WTC11 (cell line): ENCODE results near the gene TIMM10. TPM values are rescaled to one million over a fixed set of nuclear protein-coding genes. Genes with fewer than 3 reads are reported as not detected.

Experiments used
- ATAC-seq: fragments of 200-7000 bp; cut with Tn5 transposase; 2 replicates; pipeline ENCODE4 v1.10.0; 2021; ENCODE audit warnings: mild to moderate bottlenecking, moderate library complexity
- CTCF ChIA-PET: fragments of 300-600 bp; sonication (Branson Sonifier 250); formaldehyde crosslinking; loops from one replicate; lab custom pipeline; 2021; ENCODE audit warnings: antibody characterized with exemption; lab: Charles Lee
- POLR2A ChIA-PET: fragments of 350-600 bp; sonication (Branson Sonifier 250); formaldehyde crosslinking; loops from one replicate; lab custom pipeline; 2021; ENCODE audit warnings: antibody characterized with exemption; lab: Charles Lee
- DNase-seq: peaks from one replicate; pipeline ENCODE4 v3.0.0; 2021; ENCODE audit warnings: low spot score
- H3K27ac Mint-ChIP-seq: 2 replicates; pipeline ENCODE4 v1.8.0; 2021; ENCODE audit warnings: mixed read lengths
- H3K27me3 Mint-ChIP-seq: 2 replicates; pipeline ENCODE4 v1.8.0; 2021; ENCODE audit warnings: low read depth, mild to moderate bottlenecking, moderate library complexity, mixed read lengths
- H3K36me3 Mint-ChIP-seq: 2 replicates; pipeline ENCODE4 v1.8.0; 2021; ENCODE audit warnings: mixed read lengths
- H3K4me1 Mint-ChIP-seq: 2 replicates; pipeline ENCODE4 v1.8.0; 2022; ENCODE audit warnings: mixed read lengths
- H3K4me3 Mint-ChIP-seq: 2 replicates; pipeline ENCODE4 v1.8.0; 2021; ENCODE audit warnings: mild to moderate bottlenecking, moderate library complexity, mixed read lengths
- H3K9me3 Mint-ChIP-seq: 2 replicates; pipeline ENCODE4 v1.8.0; 2021; ENCODE audit warnings: mixed read lengths
- CBFB ChIP-seq: sonication (generic); formaldehyde crosslinking; IDR thresholded peaks from 2 replicates; pipeline ENCODE4 v1.8.1; 2022; ENCODE audit warnings: mild to moderate bottlenecking, low read depth, missing genetic modification reagents
- CREM ChIP-seq: sonication (generic); formaldehyde crosslinking; IDR thresholded peaks from 2 replicates; pipeline ENCODE4 v1.8.1; 2022; ENCODE audit warnings: mild to moderate bottlenecking, missing genetic modification reagents, moderate library complexity
- FOXJ3 ChIP-seq: sonication (generic); formaldehyde crosslinking; IDR thresholded peaks from 2 replicates; pipeline ENCODE4 v1.9.0; 2021; ENCODE audit warnings: missing genetic modification reagents, mild to moderate bottlenecking, borderline replicate concordance
- FOXP1 ChIP-seq: sonication (generic); formaldehyde crosslinking; IDR thresholded peaks from 2 replicates; pipeline ENCODE4 v1.8.0; 2022; ENCODE audit warnings: missing genetic modification reagents, mild to moderate bottlenecking, moderate library complexity, borderline replicate concordance
- KAT7 ChIP-seq: sonication (generic); formaldehyde crosslinking; IDR thresholded peaks from 2 replicates; pipeline ENCODE4 v1.8.1; 2023; ENCODE audit warnings: missing genetic modification reagents, mild to moderate bottlenecking, borderline replicate concordance
- NR2C2 ChIP-seq: sonication (generic); formaldehyde crosslinking; IDR thresholded peaks from 2 replicates; pipeline ENCODE4 v1.8.0; 2022; ENCODE audit warnings: mild to moderate bottlenecking, missing genetic modification reagents
- NR3C1 ChIP-seq: sonication (generic); formaldehyde crosslinking; conservative IDR thresholded peaks from 2 replicates; pipeline ENCODE4 v1.8.1; 2023; ENCODE audit warnings: low read depth, mild to moderate bottlenecking, missing genetic modification reagents
- ZNF317 ChIP-seq: sonication (generic); formaldehyde crosslinking; IDR thresholded peaks from 2 replicates; pipeline ENCODE4 v1.8.1; 2023; ENCODE audit warnings: low read depth, mild to moderate bottlenecking, moderate library complexity, missing genetic modification reagents, borderline replicate concordance
- ZNF396 ChIP-seq: fragments of 250-450 bp; sonication (Bioruptor Pico); IDR thresholded peaks from 2 replicates; pipeline ENCODE4 v1.8.0; 2021; ENCODE audit warnings: mild to moderate bottlenecking, moderate library complexity, borderline replicate concordance
- ZNF423 ChIP-seq: fragments of 250-450 bp; sonication (Bioruptor Pico); IDR thresholded peaks from 2 replicates; pipeline ENCODE4 v2.1.2; 2022; ENCODE audit warnings: mild to moderate bottlenecking, moderate library complexity
- total RNA-seq: library from RNA; stranded (reverse); gene quantifications from 3 replicates; pipeline ENCODE4 v1.2.3, GENCODE V29; 2021
- TF ChIP-seq, protein P1 (sequence below): sonication (generic); formaldehyde crosslinking; IDR thresholded peaks from 2 replicates; pipeline ENCODE4 v1.8.0; 2023; ENCODE audit warnings: missing genetic modification reagents
- TF ChIP-seq, protein P2 (sequence below): sonication (generic); formaldehyde crosslinking; IDR thresholded peaks from 2 replicates; pipeline ENCODE4 v1.8.1; 2023; ENCODE audit warnings: mild to moderate bottlenecking, missing genetic modification reagents, borderline replicate concordance
- TF ChIP-seq, protein P3 (sequence below): fragments of 200-600 bp; IDR thresholded peaks from 2 replicates; pipeline ENCODE4 v1.8.0; 2022; ENCODE audit warnings: antibody characterized with exemption
- TF ChIP-seq, protein P4 (sequence below): sonication (generic); formaldehyde crosslinking; IDR thresholded peaks from 2 replicates; pipeline ENCODE4 v1.8.0; 2022; ENCODE audit warnings: mild to moderate bottlenecking, missing genetic modification reagents

Gene TIMM10
- total RNA-seq, 1 experiment from 2014 or later: 92.8 TPM

DNA sequence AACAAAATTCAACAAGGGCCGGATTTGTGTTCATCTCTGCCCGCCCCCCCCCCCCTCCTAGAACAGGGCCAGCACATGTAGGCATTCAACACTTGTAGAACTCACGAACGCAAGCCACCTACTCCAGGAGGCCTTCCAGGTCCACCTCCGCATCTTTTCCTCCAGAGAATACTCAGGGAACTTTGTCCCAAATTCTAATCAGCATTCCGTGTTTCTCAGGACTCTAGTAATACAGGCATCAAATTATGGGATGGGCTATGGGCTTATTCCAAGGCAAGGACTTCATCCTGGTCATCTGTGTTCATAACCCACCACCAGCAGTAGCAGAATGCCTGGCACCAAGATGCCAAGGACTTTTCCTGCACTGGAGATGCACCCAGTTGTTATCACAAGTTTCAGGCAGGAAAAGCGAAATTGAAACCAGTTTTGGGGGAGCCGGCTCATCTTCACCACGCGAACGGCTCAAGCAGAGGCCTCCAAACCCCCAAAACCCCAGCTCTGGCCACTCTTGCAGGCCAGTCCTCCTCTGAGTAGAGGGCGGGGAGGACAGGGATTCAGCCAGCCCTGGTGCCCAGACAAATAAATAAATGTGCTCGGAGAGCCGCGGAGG is 36.5 kb upstream of the TIMM10 start:
- H3K27me3 Mint-ChIP-seq: peaks cover 7% of the 10 kb centered on the region
- no peaks in the 10 kb centered on the region for H3K36me3 Mint-ChIP-seq
- DNase-seq (no peak), ATAC-seq (no peak)
- ChIA-PET CTCF (interaction anchor here (0.7 to 9.3 kb wide), 25 partner anchors 8 to 222 kb away, joined by 3 to 363 read pairs (median 4); partner anchors contain the start of genes SERPING1 and YPEL4), POLR2A (interaction anchor here (0.5 to 4.6 kb wide), 9 partner anchors 20 to 99 kb away, joined by 3 to 43 read pairs (median 6); partner anchors contain the start of genes SERPING1 and YPEL4)
- H3K9me3 Mint-ChIP-seq: no peaks in the 10 kb centered on the region
- TF ChIP-seq ZNF317 (CRISPR knock-in tag) (no peak), FOXJ3 (no peak), FOXP1 (CRISPR knock-in tag) (no peak), CBFB (no peak)
- TF ChIP-seq, protein P1, sequence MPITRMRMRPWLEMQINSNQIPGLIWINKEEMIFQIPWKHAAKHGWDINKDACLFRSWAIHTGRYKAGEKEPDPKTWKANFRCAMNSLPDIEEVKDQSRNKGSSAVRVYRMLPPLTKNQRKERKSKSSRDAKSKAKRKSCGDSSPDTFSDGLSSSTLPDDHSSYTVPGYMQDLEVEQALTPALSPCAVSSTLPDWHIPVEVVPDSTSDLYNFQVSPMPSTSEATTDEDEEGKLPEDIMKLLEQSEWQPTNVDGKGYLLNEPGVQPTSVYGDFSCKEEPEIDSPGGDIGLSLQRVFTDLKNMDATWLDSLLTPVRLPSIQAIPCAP: no peak
- peak overlapping the region; percentile 87 for H3K4me3 Mint-ChIP-seq
- peaks cover 29% of the 10 kb centered on the region for H3K4me1 Mint-ChIP-seq
- peak overlapping the region; percentile 38; the same call in 1 of the 2 replicates for H3K27ac Mint-ChIP-seq

DNA sequence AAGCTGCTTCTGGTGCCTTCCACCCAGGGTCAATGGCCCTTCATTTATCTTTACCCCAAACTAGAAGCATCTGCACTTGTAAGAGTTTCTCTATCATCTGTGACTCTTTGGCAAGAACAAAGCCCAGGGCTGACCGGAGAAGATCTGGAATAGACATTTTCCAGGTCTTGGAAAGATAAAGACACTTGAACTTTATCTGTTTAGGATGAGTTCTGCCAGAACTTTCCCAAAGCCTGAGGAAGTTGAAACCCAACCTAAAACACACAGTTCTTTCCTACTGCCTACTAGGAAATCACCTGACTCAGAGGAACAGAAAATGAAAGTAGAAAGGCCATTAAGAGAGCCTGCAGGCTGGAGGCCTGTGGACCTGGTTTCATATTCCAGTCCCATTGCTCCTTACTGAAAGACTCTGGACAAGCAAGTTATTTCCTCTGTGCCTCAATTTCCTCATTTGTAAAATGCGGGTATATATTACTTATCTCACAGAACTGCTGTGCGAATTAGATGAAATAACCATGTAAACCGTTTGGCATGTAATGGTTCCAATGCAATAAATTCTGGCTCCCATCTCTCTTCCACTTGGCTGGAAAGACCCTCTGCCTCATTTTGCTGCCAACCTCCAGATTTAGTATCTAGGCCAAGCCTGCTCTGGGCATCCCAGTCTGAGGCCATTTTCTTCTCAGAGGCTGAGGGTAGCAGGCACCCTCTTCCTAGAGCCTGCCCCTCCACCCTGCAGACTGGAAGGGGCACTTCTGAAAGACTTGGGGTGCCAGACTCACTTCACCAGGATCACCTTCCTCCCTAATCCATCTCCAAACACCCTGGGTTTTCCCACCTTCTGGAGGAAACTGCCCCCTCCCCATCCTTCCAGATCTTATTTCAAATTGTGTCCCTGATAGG is 35.7 kb upstream of the TIMM10 start:
- TF ChIP-seq KAT7 (no peak), ZNF396 (CRISPR knock-in tag) (no peak), NR2C2 (no peak), ZNF423 (CRISPR knock-in tag) (no peak), NR3C1 (no peak), CREM (CRISPR knock-in tag) (no peak)
- TF ChIP-seq, protein P2, sequence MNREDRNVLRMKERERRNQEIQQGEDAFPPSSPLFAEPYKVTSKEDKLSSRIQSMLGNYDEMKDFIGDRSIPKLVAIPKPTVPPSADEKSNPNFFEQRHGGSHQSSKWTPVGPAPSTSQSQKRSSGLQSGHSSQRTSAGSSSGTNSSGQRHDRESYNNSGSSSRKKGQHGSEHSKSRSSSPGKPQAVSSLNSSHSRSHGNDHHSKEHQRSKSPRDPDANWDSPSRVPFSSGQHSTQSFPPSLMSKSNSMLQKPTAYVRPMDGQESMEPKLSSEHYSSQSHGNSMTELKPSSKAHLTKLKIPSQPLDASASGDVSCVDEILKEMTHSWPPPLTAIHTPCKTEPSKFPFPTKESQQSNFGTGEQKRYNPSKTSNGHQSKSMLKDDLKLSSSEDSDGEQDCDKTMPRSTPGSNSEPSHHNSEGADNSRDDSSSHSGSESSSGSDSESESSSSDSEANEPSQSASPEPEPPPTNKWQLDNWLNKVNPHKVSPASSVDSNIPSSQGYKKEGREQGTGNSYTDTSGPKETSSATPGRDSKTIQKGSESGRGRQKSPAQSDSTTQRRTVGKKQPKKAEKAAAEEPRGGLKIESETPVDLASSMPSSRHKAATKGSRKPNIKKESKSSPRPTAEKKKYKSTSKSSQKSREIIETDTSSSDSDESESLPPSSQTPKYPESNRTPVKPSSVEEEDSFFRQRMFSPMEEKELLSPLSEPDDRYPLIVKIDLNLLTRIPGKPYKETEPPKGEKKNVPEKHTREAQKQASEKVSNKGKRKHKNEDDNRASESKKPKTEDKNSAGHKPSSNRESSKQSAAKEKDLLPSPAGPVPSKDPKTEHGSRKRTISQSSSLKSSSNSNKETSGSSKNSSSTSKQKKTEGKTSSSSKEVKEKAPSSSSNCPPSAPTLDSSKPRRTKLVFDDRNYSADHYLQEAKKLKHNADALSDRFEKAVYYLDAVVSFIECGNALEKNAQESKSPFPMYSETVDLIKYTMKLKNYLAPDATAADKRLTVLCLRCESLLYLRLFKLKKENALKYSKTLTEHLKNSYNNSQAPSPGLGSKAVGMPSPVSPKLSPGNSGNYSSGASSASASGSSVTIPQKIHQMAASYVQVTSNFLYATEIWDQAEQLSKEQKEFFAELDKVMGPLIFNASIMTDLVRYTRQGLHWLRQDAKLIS (CRISPR knock-in tag): no peak
- TF ChIP-seq, protein P3, sequence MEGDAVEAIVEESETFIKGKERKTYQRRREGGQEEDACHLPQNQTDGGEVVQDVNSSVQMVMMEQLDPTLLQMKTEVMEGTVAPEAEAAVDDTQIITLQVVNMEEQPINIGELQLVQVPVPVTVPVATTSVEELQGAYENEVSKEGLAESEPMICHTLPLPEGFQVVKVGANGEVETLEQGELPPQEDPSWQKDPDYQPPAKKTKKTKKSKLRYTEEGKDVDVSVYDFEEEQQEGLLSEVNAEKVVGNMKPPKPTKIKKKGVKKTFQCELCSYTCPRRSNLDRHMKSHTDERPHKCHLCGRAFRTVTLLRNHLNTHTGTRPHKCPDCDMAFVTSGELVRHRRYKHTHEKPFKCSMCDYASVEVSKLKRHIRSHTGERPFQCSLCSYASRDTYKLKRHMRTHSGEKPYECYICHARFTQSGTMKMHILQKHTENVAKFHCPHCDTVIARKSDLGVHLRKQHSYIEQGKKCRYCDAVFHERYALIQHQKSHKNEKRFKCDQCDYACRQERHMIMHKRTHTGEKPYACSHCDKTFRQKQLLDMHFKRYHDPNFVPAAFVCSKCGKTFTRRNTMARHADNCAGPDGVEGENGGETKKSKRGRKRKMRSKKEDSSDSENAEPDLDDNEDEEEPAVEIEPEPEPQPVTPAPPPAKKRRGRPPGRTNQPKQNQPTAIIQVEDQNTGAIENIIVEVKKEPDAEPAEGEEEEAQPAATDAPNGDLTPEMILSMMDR: no peak
- TF ChIP-seq, protein P4, sequence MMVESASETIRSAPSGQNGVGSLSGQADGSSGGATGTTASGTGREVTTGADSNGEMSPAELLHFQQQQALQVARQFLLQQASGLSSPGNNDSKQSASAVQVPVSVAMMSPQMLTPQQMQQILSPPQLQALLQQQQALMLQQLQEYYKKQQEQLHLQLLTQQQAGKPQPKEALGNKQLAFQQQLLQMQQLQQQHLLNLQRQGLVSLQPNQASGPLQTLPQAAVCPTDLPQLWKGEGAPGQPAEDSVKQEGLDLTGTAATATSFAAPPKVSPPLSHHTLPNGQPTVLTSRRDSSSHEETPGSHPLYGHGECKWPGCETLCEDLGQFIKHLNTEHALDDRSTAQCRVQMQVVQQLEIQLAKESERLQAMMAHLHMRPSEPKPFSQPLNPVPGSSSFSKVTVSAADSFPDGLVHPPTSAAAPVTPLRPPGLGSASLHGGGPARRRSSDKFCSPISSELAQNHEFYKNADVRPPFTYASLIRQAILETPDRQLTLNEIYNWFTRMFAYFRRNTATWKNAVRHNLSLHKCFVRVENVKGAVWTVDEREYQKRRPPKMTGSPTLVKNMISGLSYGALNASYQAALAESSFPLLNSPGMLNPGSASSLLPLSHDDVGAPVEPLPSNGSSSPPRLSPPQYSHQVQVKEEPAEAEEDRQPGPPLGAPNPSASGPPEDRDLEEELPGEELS (CRISPR knock-in tag): no peak
- ATAC-seq (no peak), DNase-seq (no peak)
- Mint-ChIP-seq H3K4me1 (peaks cover 30% of the 10 kb centered on the region), H3K27me3 (peaks cover 4% of the 10 kb centered on the region; the same call in 1 of the 2 replicates), H3K27ac (no peak overlapping the region), H3K4me3 (peak overlapping the region; percentile 52), H3K36me3 (no peaks in the 10 kb centered on the region), H3K9me3 (no peaks in the 10 kb centered on the region)
- ChIA-PET CTCF (interaction anchor here (0.6 to 9.3 kb wide), 7 partner anchors 31 to 231 kb away, joined by 3 to 363 read pairs (median 7); partner anchors contain the start of genes SERPING1, SSRP1 and YPEL4), POLR2A (interaction anchor here (0.5 to 4.6 kb wide), 4 partner anchors 31 to 82 kb away, joined by 3 to 43 read pairs (median 20); partner anchors contain the start of gene YPEL4)
